Duodenal mucosa (tissue), 2 donors: ENCODE results near the gene CREBL2.
"Not testable (repeated sequence)": the region's sequence is repeated elsewhere in the genome, so short reads cannot be mapped to it uniquely, and the experiment has no call there.

Source experiments
- H3K27ac ChIP-seq: one replicate; pipeline ENCODE4 v1.7.0; 2013; ENCODE audit warnings: low read depth, low read length
- H3K27me3 ChIP-seq, 2 donors: one replicate each; pipeline ENCODE4 v1.7.0; 2013; ENCODE audit warnings: low read length in 2 of 2, control low read depth in 1 of 2; ENCODE audit not compliant: insufficient read depth in 2 of 2, control insufficient read depth in 1 of 2
- H3K36me3 ChIP-seq, 2 donors: one replicate each; pipeline ENCODE4 v1.7.0; 2013; ENCODE audit warnings: low read length in 2 of 2, control low read depth in 1 of 2; ENCODE audit not compliant: insufficient read depth in 2 of 2, control insufficient read depth in 1 of 2
- H3K4me1 ChIP-seq, 2 donors: one replicate each; pipeline ENCODE4 v1.7.0; 2013; ENCODE audit warnings: low read length in 2 of 2, control low read depth in 1 of 2; ENCODE audit not compliant: insufficient read depth in 2 of 2, control insufficient read depth in 1 of 2
- H3K4me3 ChIP-seq, 2 donors: one replicate each; pipeline ENCODE4 v1.7.0; 2013; ENCODE audit warnings: low read length in 2 of 2, low read depth in 1 of 2
- H3K9ac ChIP-seq, 2 donors: one replicate each; pipeline ENCODE4 v1.7.0; 2013; ENCODE audit warnings: low read length in 2 of 2, low read depth in 1 of 2
- H3K9me3 ChIP-seq, 2 donors: one replicate each; pipeline ENCODE4 v1.7.0; 2013; ENCODE audit warnings: low read length in 2 of 2, control low read depth in 1 of 2; ENCODE audit not compliant: control insufficient read depth in 1 of 2

CREBL2 gene

DNA sequence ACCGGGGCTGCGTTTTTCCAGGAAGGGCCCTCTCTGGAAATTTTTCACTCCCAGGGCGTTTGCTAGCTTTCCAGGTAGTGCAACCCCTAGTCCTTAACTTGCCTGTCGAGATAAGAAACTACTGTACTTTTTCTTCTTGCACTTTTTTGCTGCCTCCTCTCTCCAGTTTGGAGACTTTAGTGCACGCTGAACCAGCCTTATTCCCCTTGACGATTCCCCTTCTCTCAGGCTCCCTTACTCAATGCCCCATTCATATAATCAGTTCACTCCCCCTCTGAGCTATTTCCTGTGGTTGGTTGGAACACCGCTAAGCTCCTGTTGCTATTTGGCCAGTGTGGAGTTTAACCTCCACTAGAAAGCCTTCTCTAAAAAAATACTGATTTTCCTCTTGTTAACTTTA is 682 bp downstream of the CREBL2 start:
- Histone ChIP-seq H3K27ac (peak overlapping the region; percentile 90), H3K27me3 (no peaks in the 10 kb centered on the region), H3K4me1 (peaks cover 18 to 20% of the 10 kb centered on the region in 2 donors), H3K4me3 (peak overlapping the region; percentile 86 to 92), H3K36me3 (peaks cover 0 to 6% of the 10 kb centered on the region in 2 donors), H3K9me3 (no peaks in the 10 kb centered on the region), H3K9ac (peak overlapping the region; percentile 83 to 87)

- no peak overlapping the region for H3K27ac ChIP-seq
Measured at GRCh38 chr12:12613344-12613743, 1.7 kb downstream of the CREBL2 start.

DNA sequence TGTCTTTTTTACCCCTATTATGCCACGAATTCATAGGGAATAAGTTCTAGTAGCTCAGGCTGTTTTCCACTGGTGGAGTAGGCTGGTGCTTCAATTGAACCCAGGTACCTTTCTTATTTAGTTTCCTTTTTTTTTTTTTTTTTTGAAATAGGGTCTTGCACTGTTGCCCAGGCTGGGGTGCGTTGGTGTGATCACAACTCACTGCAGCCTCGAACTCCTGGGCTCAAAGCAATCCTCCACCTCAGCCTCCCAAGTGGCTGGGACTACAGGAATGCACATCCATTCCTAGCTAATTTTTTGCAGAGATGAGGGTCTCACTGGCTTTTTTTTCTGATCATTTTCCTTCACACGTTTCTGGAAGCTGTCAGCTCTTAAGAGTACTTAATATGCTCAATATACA is 2.7 kb downstream of the CREBL2 start:
- peaks cover 0 to 6% of the 10 kb centered on the region in 2 donors for H3K36me3 ChIP-seq
- H3K9me3 ChIP-seq = no peaks in the 10 kb centered on the region
- no peak overlapping the region for H3K9ac ChIP-seq
- no peak overlapping the region for H3K4me3 ChIP-seq
- no peaks in the 10 kb centered on the region for H3K27me3 ChIP-seq
- no peak overlapping the region for H3K27ac ChIP-seq
- H3K4me1 ChIP-seq = peaks cover 18 to 20% of the 10 kb centered on the region in 2 donors

More at GRCh38 chr12:12613344-12613743, 1.7 kb downstream of the CREBL2 start:
- no peaks in the 10 kb centered on the region for H3K27me3 ChIP-seq
- H3K4me3 ChIP-seq = peak overlapping the region in 1 of 2 donors; percentile 86
- H3K36me3 ChIP-seq = peaks cover 0 to 6% of the 10 kb centered on the region in 2 donors
- H3K9me3 ChIP-seq = no peaks in the 10 kb centered on the region
- H3K9ac ChIP-seq = no peak overlapping the region
- peaks cover 18 to 20% of the 10 kb centered on the region in 2 donors for H3K4me1 ChIP-seq

DNA sequence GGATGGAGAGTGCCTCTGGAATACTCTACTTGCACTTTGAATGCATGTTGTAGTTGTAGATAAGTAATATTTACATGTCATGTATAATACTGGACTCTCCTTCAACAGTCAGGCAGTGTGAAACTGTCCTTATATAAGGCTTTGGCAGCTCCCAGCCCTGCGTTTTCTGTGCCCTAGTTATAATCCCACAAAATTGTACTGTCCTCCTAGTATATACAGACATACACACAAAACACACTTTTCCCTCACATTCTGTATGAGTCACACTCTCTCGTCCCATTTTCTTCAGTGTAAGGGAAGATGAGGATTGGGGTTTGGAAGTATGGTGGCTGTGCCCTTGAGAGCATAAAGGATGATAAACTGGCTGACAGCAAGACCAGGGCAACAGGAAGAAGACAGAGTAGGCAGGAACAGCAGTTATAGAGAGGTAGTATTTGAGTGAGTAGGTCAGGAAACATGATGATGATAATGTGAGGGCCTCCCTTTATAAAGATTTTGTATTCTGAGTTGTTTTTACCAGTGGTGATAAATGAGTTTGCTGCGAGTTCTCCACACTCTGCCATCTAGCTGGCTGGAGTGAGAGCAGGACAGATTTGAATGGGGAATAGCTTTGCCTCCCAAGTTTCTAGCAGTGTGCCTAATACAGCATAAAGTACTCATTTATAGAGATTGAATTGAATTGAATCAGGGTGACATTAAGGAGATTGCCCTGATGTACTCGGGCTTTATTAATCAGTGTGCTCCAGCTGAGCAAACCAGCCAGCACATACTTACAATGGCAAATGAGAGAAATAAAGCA is 5.0 kb downstream of the CREBL2 start:
- Histone ChIP-seq H3K36me3 (peaks cover 0 to 6% of the 10 kb centered on the region in 2 donors), H3K9me3 (no peaks in the 10 kb centered on the region), H3K27ac (no peak overlapping the region), H3K4me3 (no peak overlapping the region), H3K9ac (no peak overlapping the region), H3K4me1 (peaks cover 17 to 24% of the 10 kb centered on the region in 2 donors), H3K27me3 (no peaks in the 10 kb centered on the region)

GRCh38 chr12:12618064-12618463 is 6.4 kb downstream of the CREBL2 start:
- H3K36me3 ChIP-seq, H3K9ac ChIP-seq, H3K27me3 ChIP-seq, H3K9me3 ChIP-seq, H3K27ac ChIP-seq, H3K4me3 ChIP-seq: not testable (repeated sequence)
- peaks cover 9 to 30% of the 10 kb centered on the region in 2 donors for H3K4me1 ChIP-seq

- Histone ChIP-seq H3K9me3 (peaks cover 0 to 5% of the 10 kb centered on the region in 2 donors), H3K4me1 (peaks cover 13 to 28% of the 10 kb centered on the region in 2 donors), H3K27ac (no peak overlapping the region), H3K27me3 (no peaks in the 10 kb centered on the region), H3K4me3 (no peak overlapping the region), H3K9ac (no peak overlapping the region), H3K36me3 (peaks cover 0 to 11% of the 10 kb centered on the region in 2 donors)
Measured at GRCh38 chr12:12620730-12621315, 9.1 kb downstream of the CREBL2 start.

DNA sequence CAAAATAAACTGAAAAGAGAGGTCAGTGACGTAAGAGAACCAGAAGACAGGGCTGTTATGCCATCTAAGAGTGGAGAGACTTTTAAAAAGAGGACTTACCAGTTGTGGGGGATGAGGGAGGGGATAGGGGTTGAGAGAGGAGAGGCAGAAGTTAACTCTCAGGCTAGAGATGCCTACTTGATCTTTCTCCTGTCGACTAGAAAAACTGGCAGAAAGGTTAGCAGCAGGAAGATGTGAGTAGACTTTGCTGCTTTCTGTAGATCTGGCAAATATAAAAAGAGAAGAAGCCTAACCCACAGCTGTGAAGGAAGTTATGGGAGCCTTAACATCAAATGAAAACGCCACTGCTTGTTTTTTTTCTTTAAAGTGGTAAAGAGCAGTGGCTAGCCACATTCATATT is 10.7 kb downstream of the CREBL2 start:
- Histone ChIP-seq H3K36me3 (peaks cover 0 to 4% of the 10 kb centered on the region in 2 donors), H3K4me3 (no peak overlapping the region), H3K9ac (no peak overlapping the region), H3K9me3 (peaks cover 0 to 5% of the 10 kb centered on the region in 2 donors), H3K27ac (peak overlapping the region; percentile 1), H3K4me1 (peaks cover 7 to 17% of the 10 kb centered on the region in 2 donors), H3K27me3 (no peaks in the 10 kb centered on the region)

DNA sequence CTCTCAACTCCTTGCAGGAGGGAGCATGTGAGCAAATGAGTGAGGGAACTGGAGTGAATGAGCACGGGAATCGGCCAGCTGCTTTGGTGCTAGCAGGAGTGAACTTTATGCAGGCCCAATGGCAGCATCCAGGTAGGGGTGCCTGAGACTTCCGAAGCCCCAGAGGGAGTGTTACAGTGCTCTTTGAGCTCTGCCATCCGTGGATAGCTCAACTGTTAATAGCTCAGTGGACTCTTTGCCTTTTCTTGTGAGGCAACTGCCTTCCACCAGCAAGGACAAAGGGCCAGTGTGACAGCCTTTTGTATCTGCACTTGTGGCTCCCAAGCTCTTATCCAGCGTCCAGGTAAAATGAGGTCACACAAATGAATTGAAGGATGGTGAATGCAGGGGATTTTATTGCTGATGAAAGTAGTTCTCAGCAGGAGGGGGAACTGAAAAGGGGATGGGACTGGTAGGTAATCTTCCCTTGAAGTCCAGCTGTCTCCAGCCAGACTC is 12.9 kb downstream of the CREBL2 start:
- H3K9ac ChIP-seq = no peak overlapping the region
- peaks cover 0 to 4% of the 10 kb centered on the region in 2 donors for H3K36me3 ChIP-seq
- H3K27ac ChIP-seq = no peak overlapping the region
- peaks cover 7 to 22% of the 10 kb centered on the region in 2 donors for H3K4me1 ChIP-seq
- H3K9me3 ChIP-seq = peaks cover 0 to 5% of the 10 kb centered on the region in 2 donors
- H3K4me3 ChIP-seq = no peak overlapping the region
- no peaks in the 10 kb centered on the region for H3K27me3 ChIP-seq

DNA sequence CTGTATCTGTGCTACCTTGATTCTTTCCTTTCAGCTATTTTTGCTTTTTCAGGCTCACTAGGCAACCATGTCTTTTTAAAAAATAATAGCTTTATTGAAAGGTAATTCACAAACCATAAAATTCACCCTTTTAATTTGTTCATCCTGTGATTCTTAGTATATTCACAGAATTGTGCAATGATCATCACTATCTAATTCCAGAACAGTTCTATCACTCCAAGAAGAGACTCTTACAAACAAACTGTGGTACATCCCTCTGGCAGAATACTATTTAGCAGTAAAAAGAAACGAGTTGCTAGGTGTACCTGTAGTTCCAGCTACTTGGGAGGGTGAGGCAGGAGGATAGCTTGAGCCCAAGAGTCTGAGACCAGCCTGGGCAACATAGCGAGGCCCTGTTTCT is 14.8 kb downstream of the CREBL2 start:
- no peaks in the 10 kb centered on the region for H3K27me3 ChIP-seq
- H3K4me1 ChIP-seq = peaks cover 10 to 26% of the 10 kb centered on the region in 2 donors
- no peak overlapping the region for H3K9ac ChIP-seq
- no peak overlapping the region for H3K27ac ChIP-seq
- H3K9me3 ChIP-seq = peaks cover 0 to 5% of the 10 kb centered on the region in 2 donors
- H3K36me3 ChIP-seq = peaks cover 0 to 4% of the 10 kb centered on the region in 2 donors
- no peak overlapping the region for H3K4me3 ChIP-seq

DNA sequence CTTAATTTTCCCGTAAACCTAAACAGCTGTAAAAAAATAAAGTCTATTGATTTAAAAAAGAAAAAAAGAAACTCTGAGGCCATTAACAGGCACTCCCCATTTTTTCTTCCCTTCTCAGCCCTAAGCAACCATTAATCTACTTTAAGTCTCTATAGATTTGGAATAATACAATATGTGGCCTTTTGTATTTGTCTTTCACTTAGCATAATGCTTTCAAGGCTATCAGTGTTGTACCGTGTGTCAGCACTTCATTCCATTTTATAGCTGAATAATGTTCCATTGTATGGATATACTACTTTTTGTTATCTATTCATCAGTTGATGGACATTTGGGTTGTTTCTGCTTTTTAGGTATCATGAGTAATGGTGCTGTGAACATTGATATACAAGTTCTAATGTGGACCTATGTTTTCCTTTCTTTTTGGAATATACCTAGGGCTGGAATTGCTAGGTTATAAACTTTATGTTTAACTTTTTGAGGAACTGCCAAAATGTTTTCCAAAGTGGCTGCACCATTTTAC is 15.7 kb downstream of the CREBL2 start:
- peaks cover 10 to 18% of the 10 kb centered on the region in 2 donors for H3K4me1 ChIP-seq
- no peak overlapping the region for H3K9ac ChIP-seq

More for the DNA sequence above, 15.7 kb downstream of the CREBL2 start:
- H3K27ac ChIP-seq = no peak overlapping the region
- H3K9me3 ChIP-seq = peaks cover 0 to 5% of the 10 kb centered on the region in 2 donors
- H3K27me3 ChIP-seq = no peaks in the 10 kb centered on the region
- H3K36me3 ChIP-seq = peaks cover 0 to 4% of the 10 kb centered on the region in 2 donors
- H3K4me3 ChIP-seq = no peak overlapping the region
